ENCODE results near the gene KLF8. TPM values are rescaled to one million over a fixed set of nuclear protein-coding genes. Genes with fewer than 3 reads are reported as not detected.

KLF8 gene
- polyA plus RNA-seq, 1 of the 3 experiments (the other 2 are of a cell fraction): 0.16 TPM

GRCh38 chrX:56284269-56284668, 52.1 kb downstream of the KLF8 start:
- Histone ChIP-seq H3F3A (replicated peaks; ENCODE audit: insufficient read depth) (no peaks in the 10 kb centered on the region), H3K9me3 (no peaks in the 10 kb centered on the region), H4K20me1 (ENCODE audit: insufficient read depth) (no peaks in the 10 kb centered on the region), H3K9me2 (no peaks in the 10 kb centered on the region), H3K27ac (ENCODE audit: low read depth in 2 of 2, low read length in 1 of 2) (no peak overlapping the region), H3K36me3 (replicated peaks in 1 of 2; ENCODE audit: control insufficient read depth in 1 of 2, insufficient read depth in 2 of 2, low read length in 1 of 2) (no peaks in the 10 kb centered on the region), H3K4me2 (no peak overlapping the region), H2AFZ (ENCODE audit: low read depth) (no peak overlapping the region), H3K27me3 (ENCODE audit: insufficient read depth) (peaks cover 12% of the 10 kb centered on the region; the same call in 1 of the 2 replicates), H3K79me2 (ENCODE audit: insufficient read depth) (no peaks in the 10 kb centered on the region), H3K4me3 (ENCODE audit: low read depth in 2 of 2, low read length in 1 of 2) (no peak overlapping the region), H3K4me1 (ENCODE audit: control insufficient read depth in 1 of 2, insufficient read depth in 2 of 2, low read depth in 1 of 2, low read length in 1 of 2) (no peaks in the 10 kb centered on the region), H3K9ac (no peak overlapping the region)
- WGBS (ENCODE audit: low lambda C conversion rate): 12% methylated on average over 13 of the region's 13 CpGs
- no peak for DNase-seq
- CTCF ChIA-PET: interaction anchor here (0.8 to 5.7 kb wide), 2 partner anchors 21 to 444 kb away, joined by 3 to 48 read pairs; partner anchors contain the start of gene NBDY
- POLR2A ChIA-PET: no interaction called here
- no peak for TF ChIP-seq MXI1 (IDR thresholded peaks at IDR 0.05; ENCODE audit: low read depth, low read length)
- TF ChIP-seq IRF3 (IDR thresholded peaks at IDR 0.05; ENCODE audit: low read depth, low read length): no peak
- no peak for TF ChIP-seq YY1 (IDR thresholded peaks at IDR 0.05; ENCODE audit: low read depth)
- no peak for TF ChIP-seq FOSL2 (IDR thresholded peaks at IDR 0.05; ENCODE audit: borderline replicate concordance, low read depth)
- no peak for TF ChIP-seq FOXJ3 (CRISPR knock-in tag; IDR thresholded peaks at IDR 0.05)
- TF ChIP-seq RFX5 (IDR thresholded peaks at IDR 0.05; ENCODE audit: low read length): no peak
- no peak for TF ChIP-seq REST (IDR thresholded peaks at IDR 0.05; ENCODE audit: low read depth, low read length)
- TF ChIP-seq ZBTB33 (IDR thresholded peaks at IDR 0.05; ENCODE audit: borderline replicate concordance, low read depth): no peak
- no peak for TF ChIP-seq EZH2phosphoT487 (IDR thresholded peaks at IDR 0.05; ENCODE audit: borderline replicate concordance, low read depth)
- TF ChIP-seq FOXM1 (IDR thresholded peaks at IDR 0.05; ENCODE audit: low read depth): no peak
- no peak for TF ChIP-seq CHD2 (IDR thresholded peaks at IDR 0.05; ENCODE audit: low read length, partially characterized antibody)
- no peak for TF ChIP-seq RXRA (IDR thresholded peaks at IDR 0.05; ENCODE audit: borderline replicate concordance, low read depth)
- no peak for TF ChIP-seq PBX3 (IDR thresholded peaks at IDR 0.05)
- TF ChIP-seq GABPA (IDR thresholded peaks at IDR 0.05; ENCODE audit: low read depth): no peak
- no peak for TF ChIP-seq JUND (IDR thresholded peaks at IDR 0.05)
- no peak for TF ChIP-seq NFIC (IDR thresholded peaks at IDR 0.05; ENCODE audit: borderline replicate concordance)
- TF ChIP-seq MAX (IDR thresholded peaks at IDR 0.05; ENCODE audit: low read depth): no peak
- no peak for TF ChIP-seq NRF1 (IDR thresholded peaks at IDR 0.05; ENCODE audit: low read depth, low read length)

Data from SK-N-SH (cell line).